ENCODE measurements around the gene DNMT1. TPM values are rescaled to one million over a fixed set of nuclear protein-coding genes. Genes with fewer than 3 reads are reported as not detected.
"Not testable (repeated sequence)": the region's sequence is repeated elsewhere in the genome, so short reads cannot be mapped to it uniquely, and the experiment has no call there.

Gene DNMT1
- 18.1 to 52.0 TPM (median 51.7 TPM) in 3 replicates for polyA plus RNA-seq
- polyA plus RNA-seq (2011; ENCODE audit: low read depth) = 64.4 TPM
- 24.8 and 28.3 TPM in 2 replicates for polyA plus RNA-seq (2011; cell fraction: cytosol; rRNA removed)
- 83.0 and 95.9 TPM in 2 replicates for polyA plus RNA-seq (2011; cell fraction: nucleus; rRNA removed)
- 14.1 and 72.2 TPM in 2 replicates for polyA plus RNA-seq (2012; ENCODE audit: low replicate concordance)
- 19.6 to 74.5 TPM (median 52.1 TPM) in 3 replicates for polyA minus RNA-seq
- polyA minus RNA-seq (2011; cell fraction: cytosol; rRNA and poly(A)+ RNA removed) = 36.6 TPM
- 34.3 and 39.0 TPM in 2 replicates for polyA minus RNA-seq (2011; cell fraction: nucleus; rRNA and poly(A)+ RNA removed)

DNA sequence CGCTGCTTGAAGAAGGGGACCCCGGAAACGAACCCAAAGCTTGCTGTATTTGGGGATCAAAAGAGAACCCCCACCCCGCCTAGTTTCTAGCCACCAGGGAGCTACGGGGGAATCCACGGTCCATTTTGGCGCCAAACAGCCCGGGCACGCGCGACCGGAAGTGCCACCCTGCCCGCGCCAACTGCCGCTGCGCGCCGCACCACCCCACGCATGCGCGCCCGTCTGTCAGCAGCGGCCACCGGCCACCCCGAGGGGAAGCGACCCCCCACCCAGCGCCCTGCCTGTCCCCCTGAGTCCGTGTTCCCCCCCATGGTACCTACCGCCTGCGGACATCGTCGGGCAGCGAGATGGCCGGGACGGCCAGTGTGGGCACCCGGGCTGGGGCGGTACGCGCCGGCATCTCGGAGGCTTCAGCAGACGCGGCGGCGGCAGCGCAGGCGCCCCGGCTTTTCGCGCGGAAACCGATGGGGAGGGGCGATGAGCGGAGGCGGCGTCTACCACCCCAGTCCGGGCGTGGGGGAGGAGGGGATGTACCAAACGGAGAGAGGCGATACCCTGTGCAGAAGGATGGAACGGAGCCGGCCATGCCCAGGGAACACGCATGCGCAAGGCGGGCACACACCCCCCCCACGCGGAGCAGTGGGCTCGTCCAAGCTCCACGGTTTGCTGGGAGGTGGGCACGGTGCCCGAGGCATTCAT, at the start of gene DNMT1:
Gene DNMT1, minus strand, starts transcription at position 454 of the 699 bp plus-strand sequence. Its CDS starts 54 bp downstream, at position 400.
- FAIRE-seq = no peak
- dilution Hi-C loops (cut with MboI; ENCODE audit: extremely low pct_ligation_motif_present, low sequenced_read_pairs) = no loop called here

GRCh38 chr19:10243606-10244005, 48.9 kb upstream of the DNMT1 start:
- dilution Hi-C loops (cut with MboI; ENCODE audit: extremely low pct_ligation_motif_present, low sequenced_read_pairs) = no loop called here
- Histone ChIP-seq H3K9me3 (ENCODE audit: control insufficient read depth, low read depth, low read length) (no peaks in the 10 kb centered on the region), H3K79me2 (ENCODE audit: control insufficient read depth, insufficient read depth, low read length) (no peaks in the 10 kb centered on the region), H3K27me3 (ENCODE audit: control insufficient read depth, extremely low read depth, insufficient read depth, low read length) (no peaks in the 10 kb centered on the region), H4K20me1 (ENCODE audit: control insufficient read depth, extremely low read depth, insufficient read depth, low read length) (no peaks in the 10 kb centered on the region), H2AFZ (ENCODE audit: control insufficient read depth, low read length) (no peak overlapping the region), H3K9me1 (ENCODE audit: control insufficient read depth, extremely low read depth, insufficient read depth, low read length) (no peaks in the 10 kb centered on the region), H3K27ac (ENCODE audit: control insufficient read depth, insufficient read depth, low read length) (no peak overlapping the region), H3K4me3 (ENCODE audit: control insufficient read depth in 2 of 3, extremely low read depth in 1 of 3, insufficient read depth in 2 of 3, low read depth in 1 of 3, low read length in 3 of 3) (no peak overlapping the region), H3K4me1 (ENCODE audit: control insufficient read depth, extremely low read depth, insufficient read depth, low read length) (peaks cover 3% of the 10 kb centered on the region), H3K9ac (ENCODE audit: control insufficient read depth, extremely low read depth, insufficient read depth, low read length) (no peak overlapping the region), H3K4me2 (ENCODE audit: control insufficient read depth, extremely low read depth, insufficient read depth, low read depth, low read length) (no peak overlapping the region), H3K36me3 (ENCODE audit: control insufficient read depth in 2 of 2, extremely low read depth in 1 of 2, insufficient read depth in 2 of 2, low read length in 2 of 2) (no peaks in the 10 kb centered on the region)
- TF ChIP-seq EZH2 (IDR thresholded peaks at IDR 0.05; ENCODE audit: low read length) (no peak), CTCF (optimal IDR thresholded peaks at IDR 0.05 in 1 of 3, IDR thresholded peaks at IDR 0.05 in 1 of 3, conservative IDR thresholded peaks at IDR 0.05 in 1 of 3; ENCODE audit: extremely low read depth in 1 of 3, insufficient read depth in 2 of 3, low read length in 3 of 3) (no peak)
- FAIRE-seq (no peak), DNase-seq (ENCODE audit: low read depth, low spot score) (no peak)

More for the DNA sequence above, at the start of gene DNMT1:
- Histone ChIP-seq H3K4me2 (ENCODE audit: control insufficient read depth, extremely low read depth, insufficient read depth, low read depth, low read length) (peak within 1 kb of the TSS; percentile 73), H3K79me2 (ENCODE audit: control insufficient read depth, insufficient read depth, low read length) (peaks cover 47% of the 10 kb centered on the region), H3K9me3 (ENCODE audit: control insufficient read depth, low read depth, low read length) (no peaks in the 10 kb centered on the region), H3K4me3 (ENCODE audit: control insufficient read depth in 2 of 3, extremely low read depth in 1 of 3, insufficient read depth in 2 of 3, low read depth in 1 of 3, low read length in 3 of 3) (peak within 1 kb of the TSS; percentile 69 to 85 (median 81)), H3K27ac (ENCODE audit: control insufficient read depth, insufficient read depth, low read length) (peak within 1 kb of the TSS; percentile 72), H3K4me1 (ENCODE audit: control insufficient read depth, extremely low read depth, insufficient read depth, low read length) (peaks cover 11% of the 10 kb centered on the region), H3K9me1 (ENCODE audit: control insufficient read depth, extremely low read depth, insufficient read depth, low read length) (no peaks in the 10 kb centered on the region), H3K27me3 (ENCODE audit: control insufficient read depth, extremely low read depth, insufficient read depth, low read length) (no peaks in the 10 kb centered on the region), H2AFZ (ENCODE audit: control insufficient read depth, low read length) (peak within 1 kb of the TSS; percentile 92), H3K36me3 (ENCODE audit: control insufficient read depth in 2 of 2, extremely low read depth in 1 of 2, insufficient read depth in 2 of 2, low read length in 2 of 2) (peaks cover 0 to 12% of the 10 kb centered on the region in 2 experiments), H4K20me1 (ENCODE audit: control insufficient read depth, extremely low read depth, insufficient read depth, low read length) (peaks cover 9% of the 10 kb centered on the region), H3K9ac (ENCODE audit: control insufficient read depth, extremely low read depth, insufficient read depth, low read length) (peak within 1 kb of the TSS; percentile 88)
- DNase-seq (ENCODE audit: low read depth, low spot score) = peak; percentile 62
- TF ChIP-seq CTCF (optimal IDR thresholded peaks at IDR 0.05 in 1 of 3, IDR thresholded peaks at IDR 0.05 in 1 of 3, conservative IDR thresholded peaks at IDR 0.05 in 1 of 3; ENCODE audit: extremely low read depth in 1 of 3, insufficient read depth in 2 of 3, low read length in 3 of 3) = no peak
- TF ChIP-seq EZH2 (IDR thresholded peaks at IDR 0.05; ENCODE audit: low read length) = no peak

DNA sequence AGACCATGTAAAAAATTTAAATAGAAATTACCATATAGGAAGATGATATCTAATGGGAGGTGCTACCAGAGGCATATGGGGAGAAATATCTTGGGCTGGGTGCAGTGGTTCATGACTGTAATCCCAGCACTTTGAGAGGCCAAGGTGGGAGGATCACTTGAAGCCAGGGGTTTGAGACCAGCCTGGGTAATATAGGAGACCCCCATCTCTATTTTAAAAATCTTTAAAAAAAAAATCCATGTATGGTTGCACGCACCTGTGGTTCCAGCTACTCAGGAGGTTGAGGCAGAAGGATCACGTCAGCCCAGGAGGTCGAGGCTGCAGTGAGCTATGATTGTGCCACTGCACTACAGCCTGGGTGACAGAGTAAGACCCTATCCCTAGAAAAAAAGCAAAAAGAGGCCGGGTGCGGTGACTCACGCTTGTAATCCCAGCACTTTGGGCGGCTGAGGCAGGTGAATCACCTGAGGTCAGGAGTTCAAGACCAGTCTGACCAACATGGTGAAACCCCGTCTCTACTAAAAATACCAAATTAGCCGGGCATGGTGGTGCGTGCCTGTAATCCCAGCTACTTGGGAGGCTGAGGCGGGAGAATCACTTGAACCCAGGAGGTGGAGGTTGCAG, 47.2 kb upstream of the DNMT1 start:
- H3K9me1 ChIP-seq (ENCODE audit: control insufficient read depth, extremely low read depth, insufficient read depth, low read length); H3K4me3 ChIP-seq (ENCODE audit: control insufficient read depth in 2 of 3, extremely low read depth in 1 of 3, insufficient read depth in 2 of 3, low read depth in 1 of 3, low read length in 3 of 3); H3K4me2 ChIP-seq (ENCODE audit: control insufficient read depth, extremely low read depth, insufficient read depth, low read depth, low read length); H3K79me2 ChIP-seq (ENCODE audit: control insufficient read depth, insufficient read depth, low read length); H2AFZ ChIP-seq (ENCODE audit: control insufficient read depth, low read length); dilution Hi-C loops (cut with MboI; ENCODE audit: extremely low pct_ligation_motif_present, low sequenced_read_pairs); DNase-seq (ENCODE audit: low read depth, low spot score); H3K36me3 ChIP-seq (ENCODE audit: control insufficient read depth in 2 of 2, extremely low read depth in 1 of 2, insufficient read depth in 2 of 2, low read length in 2 of 2); H3K9ac ChIP-seq (ENCODE audit: control insufficient read depth, extremely low read depth, insufficient read depth, low read length); H3K27me3 ChIP-seq (ENCODE audit: control insufficient read depth, extremely low read depth, insufficient read depth, low read length); H4K20me1 ChIP-seq (ENCODE audit: control insufficient read depth, extremely low read depth, insufficient read depth, low read length); H3K9me3 ChIP-seq (ENCODE audit: control insufficient read depth, low read depth, low read length); H3K4me1 ChIP-seq (ENCODE audit: control insufficient read depth, extremely low read depth, insufficient read depth, low read length); H3K27ac ChIP-seq (ENCODE audit: control insufficient read depth, insufficient read depth, low read length); FAIRE-seq: not testable (repeated sequence)
